GM08714 (cell line): ENCODE results near the gene SMC1B.
"Not testable (repeated sequence)": the region's sequence is repeated elsewhere in the genome, so short reads cannot be mapped to it uniquely, and the experiment has no call there.

Experiments used
- H3K4me3 ChIP-seq: fragments of 200-500 bp; sonication (Bioruptor generic); 2 replicates; pipeline ENCODE4 v1.5.1; 2014; ENCODE audit warnings: mild to moderate bottlenecking, low read length, inconsistent platforms
- ZNF274 ChIP-seq: IDR thresholded peaks from 2 replicates; pipeline ENCODE4 v1.6.1; 2012; ENCODE audit warnings: mild to moderate bottlenecking, low read depth, low read length

SMC1B gene

GRCh38 chr22:45420011-45420410 lies 6.6 kb upstream of the SMC1B start:
- no peak overlapping the region for H3K4me3 ChIP-seq
- no peak for TF ChIP-seq ZNF274

GRCh38 chr22:45418770-45419138 lies 5.4 kb upstream of the SMC1B start:
- no peak for TF ChIP-seq ZNF274

GRCh38 chr22:45418056-45418769 lies 4.8 kb upstream of the SMC1B start:
- TF ChIP-seq ZNF274: no peak
- no peak overlapping the region for H3K4me3 ChIP-seq

More at GRCh38 chr22:45418770-45419138, 5.4 kb upstream of the SMC1B start:
- H3K4me3 ChIP-seq: no peak overlapping the region

DNA sequence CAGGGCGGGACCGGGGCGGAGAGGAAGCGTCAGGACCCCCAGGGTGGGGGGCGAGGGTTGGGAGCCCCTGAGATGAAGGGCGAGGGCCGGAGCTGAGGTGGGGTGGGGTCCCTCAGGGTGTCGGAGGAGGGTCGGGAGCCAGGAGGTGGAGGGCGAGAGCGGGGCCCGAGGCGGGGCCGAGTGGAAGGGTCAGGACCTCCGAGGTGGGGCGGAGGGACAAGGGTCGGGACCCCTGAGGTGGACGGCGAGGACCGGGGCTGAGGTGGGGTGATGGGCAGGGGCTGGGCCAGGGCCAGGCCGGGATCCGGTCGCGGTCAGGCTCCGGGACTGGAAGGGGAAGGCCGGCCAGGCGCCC lies 409 bp downstream of the SMC1B start:
- no peak for TF ChIP-seq ZNF274

DNA sequence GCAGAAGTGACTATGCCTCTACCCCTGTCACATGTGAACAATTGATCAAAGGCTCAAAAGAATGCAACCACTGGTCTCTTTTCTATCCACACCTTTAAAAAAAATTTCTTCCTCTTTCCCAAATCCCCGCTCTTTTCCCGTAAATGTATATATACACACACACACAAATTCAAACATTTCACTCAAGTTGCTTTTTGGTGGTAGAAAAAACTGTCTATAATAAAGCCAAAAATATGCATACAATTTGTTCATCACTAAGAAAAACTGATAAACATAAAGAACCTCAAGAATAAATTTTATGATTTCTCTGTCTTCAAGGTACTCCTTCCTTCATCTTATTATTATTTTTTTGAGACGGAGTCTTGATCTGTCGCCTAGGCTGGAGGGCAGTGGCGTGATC lies 5.6 kb downstream of the SMC1B start:
- TF ChIP-seq ZNF274: no peak
- H3K4me3 ChIP-seq: no peak overlapping the region

More for the DNA sequence above, 409 bp downstream of the SMC1B start:
- H3K4me3 ChIP-seq: peak overlapping the region; percentile 57; the same call in 1 of the 2 replicates

GRCh38 chr22:45402466-45402985 lies 10.9 kb downstream of the SMC1B start:
- no peak for TF ChIP-seq ZNF274

DNA sequence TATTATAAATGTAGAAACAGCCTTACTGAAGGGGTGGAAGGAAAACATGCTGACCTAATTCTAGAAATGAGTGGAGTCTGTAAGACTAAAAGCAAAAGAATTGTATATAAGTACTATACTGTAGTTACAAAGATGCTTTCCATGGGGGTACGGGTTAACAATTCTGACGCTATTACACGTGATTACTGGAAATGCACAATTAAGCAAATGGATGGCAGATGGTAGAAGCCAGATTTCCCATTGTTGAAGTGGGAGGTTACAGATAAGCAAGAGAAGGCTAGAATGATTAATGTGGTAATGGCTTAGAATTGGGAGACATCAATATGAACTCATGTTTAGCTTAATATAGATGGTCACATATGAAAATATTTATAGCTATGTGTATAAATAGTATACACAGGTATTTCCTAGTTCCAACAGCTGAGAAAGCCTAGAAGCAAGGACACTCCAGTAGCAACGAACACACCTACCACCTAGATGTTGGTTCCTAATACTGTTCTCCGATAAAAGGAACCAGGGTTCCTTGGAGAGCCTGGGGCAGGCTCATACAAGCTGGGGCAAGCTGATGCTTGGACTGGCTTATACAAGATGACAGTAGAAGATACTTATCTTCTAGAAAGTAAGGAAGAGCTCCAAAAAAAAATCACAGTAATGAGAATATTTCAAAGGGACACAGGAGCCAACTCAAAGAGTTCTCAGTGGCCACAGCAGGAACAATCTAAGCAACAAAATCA lies 13.5 kb downstream of the SMC1B start:
- TF ChIP-seq ZNF274: no peak

More at GRCh38 chr22:45402466-45402985, 10.9 kb downstream of the SMC1B start:
- H3K4me3 ChIP-seq: no peak overlapping the region

DNA sequence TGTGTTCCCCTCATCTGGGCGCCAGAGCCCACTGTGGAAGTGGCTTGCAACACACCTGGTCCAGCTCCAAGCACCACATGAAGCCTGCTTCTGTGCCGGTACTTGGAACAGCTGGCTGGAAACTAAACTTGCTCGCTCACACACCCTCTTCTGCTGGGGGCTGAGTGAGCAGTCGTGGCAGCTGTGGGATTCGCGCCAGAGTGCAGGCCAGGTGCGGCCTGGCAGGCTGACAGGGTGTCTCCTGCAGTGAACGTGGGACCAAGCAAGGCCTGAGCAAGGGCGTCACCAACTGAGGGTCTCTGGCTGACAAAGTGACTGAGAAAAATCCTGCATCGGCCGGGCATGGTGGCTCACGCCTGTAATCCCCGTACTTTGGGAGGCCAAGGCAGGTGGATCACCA lies 15.2 kb downstream of the SMC1B start:
- no peak overlapping the region for H3K4me3 ChIP-seq
- TF ChIP-seq ZNF274: no peak

More for the DNA sequence above, 13.5 kb downstream of the SMC1B start:
- no peak overlapping the region for H3K4me3 ChIP-seq

DNA sequence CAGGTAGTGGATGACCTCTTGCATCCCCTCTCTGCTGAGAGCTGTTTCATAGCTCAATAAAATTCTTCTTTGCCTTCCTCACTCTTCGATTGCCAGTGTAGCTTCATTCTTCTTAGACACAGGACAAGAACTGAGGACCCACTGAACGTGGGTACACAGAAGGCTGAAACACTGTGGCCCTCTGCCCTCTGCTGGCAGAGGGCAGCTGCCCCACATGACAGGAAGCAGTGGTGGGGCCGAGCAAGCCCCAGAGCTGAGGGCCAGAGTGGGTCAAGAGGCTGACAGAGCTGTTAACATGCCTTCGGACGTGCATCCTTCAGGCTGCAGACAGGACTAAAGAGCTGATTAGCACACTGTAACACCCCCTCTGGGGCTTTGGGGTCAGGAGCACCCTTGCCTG lies 15.6 kb downstream of the SMC1B start:
- TF ChIP-seq ZNF274: no peak
- no peak overlapping the region for H3K4me3 ChIP-seq

- no peak for TF ChIP-seq ZNF274
- no peak overlapping the region for H3K4me3 ChIP-seq
Observed at GRCh38 chr22:45389546-45389945, 23.9 kb downstream of the SMC1B start.

- H3K4me3 ChIP-seq: no peak overlapping the region
- TF ChIP-seq ZNF274: no peak
Observed at GRCh38 chr22:45381348-45381747, 32.1 kb downstream of the SMC1B start.

- no peak for TF ChIP-seq ZNF274
- no peak overlapping the region for H3K4me3 ChIP-seq
Observed at GRCh38 chr22:45376703-45377102, 36.7 kb downstream of the SMC1B start.

- H3K4me3 ChIP-seq: no peak overlapping the region
- no peak for TF ChIP-seq ZNF274
Observed at GRCh38 chr22:45376009-45376408, 37.4 kb downstream of the SMC1B start.

GRCh38 chr22:45373592-45373991 lies 39.8 kb downstream of the SMC1B start:
- not testable (repeated sequence) for H3K4me3 ChIP-seq

- no peak for TF ChIP-seq ZNF274
- no peak overlapping the region for H3K4me3 ChIP-seq
Observed at GRCh38 chr22:45366713-45367112, 46.7 kb downstream of the SMC1B start.
